ENCODE measurements around the gene HYDIN. TPM values are rescaled to one million over a fixed set of nuclear protein-coding genes. Genes with fewer than 3 reads are reported as not detected.

Gene HYDIN
- total and polyA plus RNA-seq, 9 of the 15 experiments (the other 6 are each of a cell fraction or from before 2014, with no cell fraction given): 0.08 to 0.43 (median 0.14) TPM; not detected in 1

DNA sequence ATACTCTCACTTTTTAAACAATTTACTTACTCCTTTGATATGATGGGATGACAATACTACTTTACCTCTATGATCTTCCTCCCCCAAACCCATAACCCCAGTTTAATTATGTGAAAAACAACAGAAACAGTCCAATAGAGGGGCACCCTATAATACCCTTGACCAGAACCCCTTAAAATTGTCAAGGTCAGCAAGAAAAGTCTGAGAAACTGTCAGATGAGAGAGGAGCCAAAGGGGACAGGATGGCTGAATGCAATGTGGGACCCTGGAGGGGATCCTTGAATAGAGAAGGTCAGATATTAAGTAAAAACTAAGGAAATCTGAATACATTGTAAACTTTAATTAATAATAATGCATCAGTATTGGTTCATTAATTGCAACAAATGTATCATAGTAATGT, 15.8 kb upstream of the HYDIN start (continued):
- TF ChIP-seq ZNF408 (CRISPR knock-in tag; IDR thresholded peaks at IDR 0.05; ENCODE audit: low read depth): no peak

DNA sequence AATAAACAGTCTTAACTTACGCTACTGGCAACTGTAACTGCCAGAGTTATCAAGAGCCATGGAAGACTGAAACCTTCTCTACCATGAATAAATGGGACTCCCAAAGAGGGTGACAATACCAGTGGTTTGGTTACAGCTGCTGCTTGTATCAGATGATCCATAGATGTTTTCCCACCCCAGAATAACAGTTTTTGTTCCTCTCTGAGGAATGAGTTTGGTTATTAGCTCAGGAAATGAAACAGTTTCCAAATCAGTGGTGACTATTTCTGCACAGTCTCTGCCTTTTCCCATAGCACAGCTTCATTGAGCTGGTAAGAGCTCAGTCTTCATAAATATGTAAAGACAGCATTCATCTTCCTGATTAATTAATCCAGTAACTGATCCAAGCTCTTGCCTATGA, 14.0 kb upstream of the HYDIN start:
- TF ChIP-seq, protein P1, sequence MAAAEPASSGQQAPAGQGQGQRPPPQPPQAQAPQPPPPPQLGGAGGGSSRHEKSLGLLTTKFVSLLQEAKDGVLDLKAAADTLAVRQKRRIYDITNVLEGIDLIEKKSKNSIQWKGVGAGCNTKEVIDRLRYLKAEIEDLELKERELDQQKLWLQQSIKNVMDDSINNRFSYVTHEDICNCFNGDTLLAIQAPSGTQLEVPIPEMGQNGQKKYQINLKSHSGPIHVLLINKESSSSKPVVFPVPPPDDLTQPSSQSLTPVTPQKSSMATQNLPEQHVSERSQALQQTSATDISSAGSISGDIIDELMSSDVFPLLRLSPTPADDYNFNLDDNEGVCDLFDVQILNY (CRISPR knock-in tag; IDR thresholded peaks at IDR 0.05): no peak
- no peak for TF ChIP-seq ZEB2 (IDR thresholded peaks at IDR 0.05)
- TF ChIP-seq ZNF311 (CRISPR knock-in tag; IDR thresholded peaks at IDR 0.05): no peak
- TF ChIP-seq CHD1 (IDR thresholded peaks at IDR 0.05; ENCODE audit: low read length): no peak
- no peak for TF ChIP-seq ZNF12 (CRISPR knock-in tag; IDR thresholded peaks at IDR 0.05)
- POLR2A ChIA-PET: no interaction called here
- CTCF ChIA-PET (ENCODE audit: low intra/inter-chr PET ratio): no interaction called here
- Histone ChIP-seq H3K27ac (ENCODE audit: extremely low read depth, low read depth, low read length) (no peak overlapping the region), H4K20me1 (replicated peaks; ENCODE audit: control insufficient read depth, insufficient read depth, low read length) (no peaks in the 10 kb centered on the region), H3K9me1 (ENCODE audit: control insufficient read depth, insufficient read depth, low read length) (no peaks in the 10 kb centered on the region), H3K4me2 (ENCODE audit: insufficient read depth, low read length) (no peak overlapping the region), H3K4me1 (replicated peaks in 1 of 2; ENCODE audit: control insufficient read depth in 2 of 2, insufficient read depth in 2 of 2, low read length in 2 of 2) (no peaks in the 10 kb centered on the region), H3K9ac (ENCODE audit: insufficient read depth in 1 of 2, low read depth in 2 of 2, low read length in 2 of 2) (no peak overlapping the region), H2AFZ (ENCODE audit: low read depth, low read length) (no peak overlapping the region), H3K36me3 (ENCODE audit: control insufficient read depth, insufficient read depth, low read length) (no peaks in the 10 kb centered on the region), H3K4me3 (no peak overlapping the region), H3K27me3 (ENCODE audit: control insufficient read depth in 2 of 2, insufficient read depth in 2 of 2, low read length in 2 of 2) (peaks cover 5% of the 10 kb centered on the region in 2 experiments; a peak in 2 of 5 replicates), H3K9me3 (replicated peaks; ENCODE audit: control insufficient read depth, insufficient read depth, low read depth, low read length) (no peaks in the 10 kb centered on the region), H3K79me2 (ENCODE audit: control insufficient read depth, insufficient read depth, low read length) (no peaks in the 10 kb centered on the region)
- in situ Hi-C loops (cut with MboI): no loop called here
- FAIRE-seq: no peak
- no peak for DNase-seq (ENCODE audit: extremely low read depth in 1 of 4, low spot score in 3 of 4)
- no peak for ATAC-seq
- BruUV-seq (replicated peaks): no TSS peak
- intact Hi-C loops (cut with micrococcal nuclease): no loop called here
- WGBS (ENCODE audit: insufficient coverage, low coverage, missing lambda C conversion rate): 0% methylated on average over 1 of the region's 1 CpG
